SK-N-SH treated with all-trans-retinoic acid at 6 μM for 48 hours (cell line): ENCODE results near the gene CLPTM1L.
A peak's percentile ranks its signal among the peaks of the same experiment; 100 is the strongest.

Experiments used
- ATAC-seq: fragments of 200-7000 bp; cut with Tn5 transposase; 3 replicates; pipeline ENCODE4 v1.9.1; 2020; ENCODE audit warnings: mild to moderate bottlenecking, moderate library complexity
- ARNTL ChIP-seq: fragments of 450-650 bp; formaldehyde crosslinking; IDR thresholded peaks from 2 replicates; pipeline ENCODE4 v1.5.0; 2020; ENCODE audit warnings: low read depth, mild to moderate bottlenecking, moderate library complexity, borderline replicate concordance
- BACH2 ChIP-seq: fragments of 250-450 bp; sonication (Bioruptor Pico); IDR thresholded peaks from 2 replicates; pipeline ENCODE4 v1.9.0; 2021; ENCODE audit warnings: mild to moderate bottlenecking, borderline replicate concordance
- CSDC2 ChIP-seq: fragments of 250-450 bp; sonication (Bioruptor Pico); IDR thresholded peaks from 2 replicates; pipeline ENCODE4 v1.5.0; 2020; ENCODE audit warnings: mild to moderate bottlenecking, moderate library complexity
- ESRRG ChIP-seq: fragments of 250-450 bp; sonication (Bioruptor Pico); IDR thresholded peaks from 2 replicates; pipeline ENCODE4 v1.6.1; 2021; ENCODE audit warnings: mild to moderate bottlenecking
- GLIS3 ChIP-seq: fragments of 250-450 bp; sonication (Bioruptor Pico); IDR thresholded peaks from 2 replicates; pipeline ENCODE4 v1.5.0; 2020; ENCODE audit warnings: mild to moderate bottlenecking, moderate library complexity
- ISL1 ChIP-seq: fragments of 250-450 bp; sonication (Bioruptor Pico); IDR thresholded peaks from 2 replicates; pipeline ENCODE4 v2.1.2; 2022; ENCODE audit warnings: mild to moderate bottlenecking, moderate library complexity
- RARB ChIP-seq: fragments of 250-450 bp; sonication (Bioruptor Pico); IDR thresholded peaks from 2 replicates; pipeline ENCODE4 v1.8.0; 2021; ENCODE audit warnings: mild to moderate bottlenecking, moderate library complexity
- ZC3H10 ChIP-seq: fragments of 250-450 bp; sonication (Bioruptor Pico); IDR thresholded peaks from 2 replicates; pipeline ENCODE4 v1.5.1; 2021; ENCODE audit warnings: mild to moderate bottlenecking, moderate library complexity
- ZFP3 ChIP-seq: fragments of 250-450 bp; sonication (Bioruptor Pico); IDR thresholded peaks from 2 replicates; pipeline ENCODE4 v1.5.0; 2020; ENCODE audit warnings: mild to moderate bottlenecking, moderate library complexity
- ZFP30 ChIP-seq: fragments of 450-650 bp; formaldehyde crosslinking; IDR thresholded peaks from 2 replicates; pipeline ENCODE4 v1.5.0; 2022; ENCODE audit warnings: mild to moderate bottlenecking, moderate library complexity
- ZNF70 ChIP-seq: fragments of 450-650 bp; formaldehyde crosslinking; IDR thresholded peaks from 2 replicates; pipeline ENCODE4 v1.5.0; 2020; ENCODE audit warnings: mild to moderate bottlenecking, moderate library complexity
- ZNF8 ChIP-seq: fragments of 450-650 bp; formaldehyde crosslinking; IDR thresholded peaks from 2 replicates; pipeline ENCODE4 v1.5.0; 2020; ENCODE audit warnings: mild to moderate bottlenecking, moderate library complexity
- TF ChIP-seq, protein P1 (sequence below): fragments of 250-450 bp; sonication (Bioruptor Pico); IDR thresholded peaks from 2 replicates; pipeline ENCODE4 v1.5.0; 2020; ENCODE audit warnings: mild to moderate bottlenecking, moderate library complexity
- TF ChIP-seq, protein P2 (sequence below): fragments of 250-450 bp; sonication (Bioruptor Pico); IDR thresholded peaks from 2 replicates; pipeline ENCODE4 v1.5.1; 2021; ENCODE audit warnings: mild to moderate bottlenecking, moderate library complexity
- TF ChIP-seq, protein P3 (sequence below): fragments of 250-450 bp; sonication (Bioruptor Pico); IDR thresholded peaks from 2 replicates; pipeline ENCODE4 v1.8.0; 2020; ENCODE audit warnings: mild to moderate bottlenecking, moderate library complexity, borderline replicate concordance

Gene CLPTM1L

DNA sequence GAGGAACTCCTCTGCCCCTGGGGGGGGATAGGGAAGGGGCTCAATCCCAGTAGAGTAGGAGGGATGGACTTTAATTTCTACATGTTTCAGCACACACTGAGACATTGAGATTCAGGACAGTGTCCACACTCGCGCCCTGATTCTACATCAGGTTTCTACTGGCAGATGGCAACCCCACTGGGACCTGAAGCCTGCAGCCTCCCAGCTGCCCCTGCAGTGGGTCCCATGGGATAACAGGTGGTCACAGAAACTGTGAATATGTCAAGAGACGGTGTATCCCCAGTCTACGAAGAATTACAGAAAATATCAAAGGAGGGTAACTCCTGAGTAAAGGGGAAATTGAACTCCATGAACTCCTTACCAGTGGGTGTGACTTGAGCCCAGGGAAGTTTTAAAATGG lies 47.7 kb downstream of the CLPTM1L start:
- ATAC-seq: no peak
- TF ChIP-seq, protein P1, sequence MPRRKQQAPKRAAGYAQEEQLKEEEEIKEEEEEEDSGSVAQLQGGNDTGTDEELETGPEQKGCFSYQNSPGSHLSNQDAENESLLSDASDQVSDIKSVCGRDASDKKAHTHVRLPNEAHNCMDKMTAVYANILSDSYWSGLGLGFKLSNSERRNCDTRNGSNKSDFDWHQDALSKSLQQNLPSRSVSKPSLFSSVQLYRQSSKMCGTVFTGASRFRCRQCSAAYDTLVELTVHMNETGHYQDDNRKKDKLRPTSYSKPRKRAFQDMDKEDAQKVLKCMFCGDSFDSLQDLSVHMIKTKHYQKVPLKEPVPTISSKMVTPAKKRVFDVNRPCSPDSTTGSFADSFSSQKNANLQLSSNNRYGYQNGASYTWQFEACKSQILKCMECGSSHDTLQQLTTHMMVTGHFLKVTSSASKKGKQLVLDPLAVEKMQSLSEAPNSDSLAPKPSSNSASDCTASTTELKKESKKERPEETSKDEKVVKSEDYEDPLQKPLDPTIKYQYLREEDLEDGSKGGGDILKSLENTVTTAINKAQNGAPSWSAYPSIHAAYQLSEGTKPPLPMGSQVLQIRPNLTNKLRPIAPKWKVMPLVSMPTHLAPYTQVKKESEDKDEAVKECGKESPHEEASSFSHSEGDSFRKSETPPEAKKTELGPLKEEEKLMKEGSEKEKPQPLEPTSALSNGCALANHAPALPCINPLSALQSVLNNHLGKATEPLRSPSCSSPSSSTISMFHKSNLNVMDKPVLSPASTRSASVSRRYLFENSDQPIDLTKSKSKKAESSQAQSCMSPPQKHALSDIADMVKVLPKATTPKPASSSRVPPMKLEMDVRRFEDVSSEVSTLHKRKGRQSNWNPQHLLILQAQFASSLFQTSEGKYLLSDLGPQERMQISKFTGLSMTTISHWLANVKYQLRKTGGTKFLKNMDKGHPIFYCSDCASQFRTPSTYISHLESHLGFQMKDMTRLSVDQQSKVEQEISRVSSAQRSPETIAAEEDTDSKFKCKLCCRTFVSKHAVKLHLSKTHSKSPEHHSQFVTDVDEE (CRISPR knock-in tag): no peak
- no peak for TF ChIP-seq ZNF70 (CRISPR knock-in tag)
- TF ChIP-seq, protein P2, sequence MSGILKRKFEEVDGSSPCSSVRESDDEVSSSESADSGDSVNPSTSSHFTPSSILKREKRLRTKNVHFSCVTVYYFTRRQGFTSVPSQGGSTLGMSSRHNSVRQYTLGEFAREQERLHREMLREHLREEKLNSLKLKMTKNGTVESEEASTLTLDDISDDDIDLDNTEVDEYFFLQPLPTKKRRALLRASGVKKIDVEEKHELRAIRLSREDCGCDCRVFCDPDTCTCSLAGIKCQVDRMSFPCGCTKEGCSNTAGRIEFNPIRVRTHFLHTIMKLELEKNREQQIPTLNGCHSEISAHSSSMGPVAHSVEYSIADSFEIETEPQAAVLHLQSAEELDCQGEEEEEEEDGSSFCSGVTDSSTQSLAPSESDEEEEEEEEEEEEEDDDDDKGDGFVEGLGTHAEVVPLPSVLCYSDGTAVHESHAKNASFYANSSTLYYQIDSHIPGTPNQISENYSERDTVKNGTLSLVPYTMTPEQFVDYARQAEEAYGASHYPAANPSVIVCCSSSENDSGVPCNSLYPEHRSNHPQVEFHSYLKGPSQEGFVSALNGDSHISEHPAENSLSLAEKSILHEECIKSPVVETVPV (CRISPR knock-in tag): no peak
- TF ChIP-seq, protein P3, sequence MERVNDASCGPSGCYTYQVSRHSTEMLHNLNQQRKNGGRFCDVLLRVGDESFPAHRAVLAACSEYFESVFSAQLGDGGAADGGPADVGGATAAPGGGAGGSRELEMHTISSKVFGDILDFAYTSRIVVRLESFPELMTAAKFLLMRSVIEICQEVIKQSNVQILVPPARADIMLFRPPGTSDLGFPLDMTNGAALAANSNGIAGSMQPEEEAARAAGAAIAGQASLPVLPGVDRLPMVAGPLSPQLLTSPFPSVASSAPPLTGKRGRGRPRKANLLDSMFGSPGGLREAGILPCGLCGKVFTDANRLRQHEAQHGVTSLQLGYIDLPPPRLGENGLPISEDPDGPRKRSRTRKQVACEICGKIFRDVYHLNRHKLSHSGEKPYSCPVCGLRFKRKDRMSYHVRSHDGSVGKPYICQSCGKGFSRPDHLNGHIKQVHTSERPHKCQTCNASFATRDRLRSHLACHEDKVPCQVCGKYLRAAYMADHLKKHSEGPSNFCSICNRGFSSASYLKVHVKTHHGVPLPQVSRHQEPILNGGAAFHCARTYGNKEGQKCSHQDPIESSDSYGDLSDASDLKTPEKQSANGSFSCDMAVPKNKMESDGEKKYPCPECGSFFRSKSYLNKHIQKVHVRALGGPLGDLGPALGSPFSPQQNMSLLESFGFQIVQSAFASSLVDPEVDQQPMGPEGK: no peak
- TF ChIP-seq CSDC2: no peak
- TF ChIP-seq GLIS3 (CRISPR knock-in tag): no peak
- no peak for TF ChIP-seq ARNTL
- TF ChIP-seq ISL1 (CRISPR knock-in tag): no peak
- no peak for TF ChIP-seq ZFP30

DNA sequence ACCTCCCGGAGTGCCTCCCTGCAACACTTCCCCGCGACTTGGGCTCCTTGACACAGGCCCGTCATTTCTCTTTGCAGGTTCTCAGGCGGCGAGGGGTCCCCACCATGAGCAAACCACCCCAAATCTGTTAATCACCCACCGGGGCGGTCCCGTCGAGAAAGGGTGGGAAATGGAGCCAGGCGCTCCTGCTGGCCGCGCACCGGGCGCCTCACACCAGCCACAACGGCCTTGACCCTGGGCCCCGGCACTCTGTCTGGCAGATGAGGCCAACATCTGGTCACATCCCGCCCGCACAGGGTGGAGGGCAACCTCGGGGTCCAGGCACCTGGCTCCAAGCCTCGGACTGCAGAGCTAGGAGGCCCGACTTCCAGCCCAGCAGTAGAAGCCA lies 49.3 kb downstream of the CLPTM1L start:
- TF ChIP-seq ESRRG (no peak), ZFP3 (CRISPR knock-in tag) (no peak), RARB (CRISPR knock-in tag) (no peak), ISL1 (CRISPR knock-in tag) (no peak), ZC3H10 (CRISPR knock-in tag) (no peak), ZNF8 (CRISPR knock-in tag) (no peak), CSDC2 (no peak)
- TF ChIP-seq, protein P1 (CRISPR knock-in tag): no peak
- ATAC-seq: no peak

DNA sequence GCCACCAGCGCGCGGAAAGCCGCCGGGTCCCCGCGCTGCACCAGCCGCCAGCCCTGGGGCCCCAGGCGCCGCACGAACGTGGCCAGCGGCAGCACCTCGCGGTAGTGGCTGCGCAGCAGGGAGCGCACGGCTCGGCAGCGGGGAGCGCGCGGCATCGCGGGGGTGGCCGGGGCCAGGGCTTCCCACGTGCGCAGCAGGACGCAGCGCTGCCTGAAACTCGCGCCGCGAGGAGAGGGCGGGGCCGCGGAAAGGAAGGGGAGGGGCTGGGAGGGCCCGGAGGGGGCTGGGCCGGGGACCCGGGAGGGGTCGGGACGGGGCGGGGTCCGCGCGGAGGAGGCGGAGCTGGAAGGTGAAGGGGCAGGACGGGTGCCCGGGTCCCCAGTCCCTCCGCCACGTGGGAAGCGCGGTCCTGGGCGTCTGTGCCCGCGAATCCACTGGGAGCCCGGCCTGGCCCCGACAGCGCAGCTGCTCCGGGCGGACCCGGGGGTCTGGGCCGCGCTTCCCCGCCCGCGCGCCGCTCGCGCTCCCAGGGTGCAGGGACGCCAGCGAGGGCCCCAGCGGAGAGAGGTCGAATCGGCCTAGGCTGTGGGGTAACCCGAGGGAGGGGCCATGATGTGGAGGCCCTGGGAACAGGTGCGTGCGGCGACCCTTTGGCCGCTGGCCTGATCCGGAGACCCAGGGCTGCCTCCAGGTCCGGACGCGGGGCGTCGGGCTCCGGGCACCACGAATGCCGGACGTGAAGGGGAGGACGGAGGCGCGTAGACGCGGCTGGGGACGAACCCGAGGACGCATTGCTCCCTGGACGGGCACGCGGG lies 49.9 kb downstream of the CLPTM1L start, which contains the start of gene TERT:
TSS of gene TERT (minus strand) at position 234 of the 815 bp plus-strand sequence. CDS start at position 155, 79 bp downstream.
- TF ChIP-seq BACH2 (no peak), ZNF70 (CRISPR knock-in tag) (no peak), ISL1 (CRISPR knock-in tag) (no peak), ARNTL (no peak), GLIS3 (CRISPR knock-in tag) (no peak), ESRRG (no peak)
- TF ChIP-seq, protein P1 (CRISPR knock-in tag): no peak
- ATAC-seq: peak; percentile 86
